GDM1 (cell line): ENCODE data around the gene SUSD1.
"Not testable (repeated sequence)": the region's sequence is repeated elsewhere in the genome, so short reads cannot be mapped to it uniquely, and the experiment has no call there.

Experiments
- DNase-seq: peaks from one replicate; lab custom pipeline; 2025; lab: John Stamatoyannopoulos, UW

Gene SUSD1

DNA sequence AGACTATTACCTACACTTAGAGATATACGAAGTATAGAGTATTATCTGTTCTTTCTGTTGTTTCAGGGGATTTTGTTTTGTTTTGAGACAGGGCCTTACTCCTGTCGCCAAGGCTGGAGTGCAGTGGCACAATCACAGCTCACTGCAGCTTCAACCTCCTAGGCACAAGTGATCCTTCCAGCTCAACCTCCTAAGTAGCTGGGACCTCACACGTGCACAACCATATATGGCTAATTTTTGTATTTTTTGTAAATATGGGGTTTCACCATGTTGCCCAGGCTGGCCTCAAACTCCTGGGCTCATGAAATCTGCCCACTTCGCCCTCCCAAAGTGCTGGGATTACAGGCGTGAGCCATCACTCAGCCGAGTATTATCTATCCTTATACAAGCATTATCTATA lies 45.9 kb downstream of the SUSD1 start:
- no peak for DNase-seq

GRCh38 chr9:112128399-112128798 lies 46.7 kb downstream of the SUSD1 start:
- not testable (repeated sequence) for DNase-seq

DNA sequence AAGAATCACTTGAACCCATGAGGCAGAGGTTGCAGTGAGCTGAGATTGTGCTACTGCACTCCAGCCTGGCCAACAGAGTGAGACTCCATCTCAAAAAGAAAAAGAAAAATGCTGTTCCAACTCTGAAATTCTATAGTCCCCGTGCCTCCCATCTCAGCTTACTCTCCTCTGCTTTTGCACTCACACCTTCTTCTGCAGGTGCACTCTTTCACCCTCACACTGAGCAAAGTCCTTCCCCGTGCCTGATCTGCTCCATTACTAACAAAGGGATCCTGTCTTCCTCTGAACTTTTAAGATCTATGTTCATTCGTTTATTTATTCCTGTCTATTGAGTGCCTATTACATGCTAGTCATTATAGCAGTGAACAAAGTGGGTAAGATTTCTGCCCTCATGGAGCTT lies 47.8 kb downstream of the SUSD1 start:
- DNase-seq = no peak

DNA sequence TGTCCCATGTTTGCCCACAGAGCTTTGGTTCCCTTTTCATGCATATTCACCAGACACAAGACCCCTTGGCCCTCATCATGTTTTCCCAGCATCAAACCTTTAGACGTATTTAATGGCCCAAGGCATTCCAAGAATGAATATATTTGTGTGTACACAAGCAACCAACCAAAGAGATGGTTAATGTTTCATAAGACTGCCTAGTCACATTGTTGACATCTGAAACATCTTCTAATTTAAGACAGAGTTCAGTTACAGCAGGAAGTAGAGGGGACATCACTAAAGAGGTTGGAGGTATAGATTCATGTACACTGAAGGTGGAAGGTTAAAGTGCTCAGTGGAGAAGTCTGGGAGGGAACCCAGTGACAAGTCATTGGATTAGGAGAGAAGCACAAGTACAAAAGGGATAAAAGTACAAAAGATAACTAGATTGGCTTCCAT lies 49.1 kb downstream of the SUSD1 start:
- DNase-seq = no peak

GRCh38 chr9:112124156-112124555 lies 50.9 kb downstream of the SUSD1 start:
- no peak for DNase-seq

- no peak for DNase-seq
Observed at GRCh38 chr9:112121633-112122032, 53.5 kb downstream of the SUSD1 start.

GRCh38 chr9:112120439-112120925 lies 54.6 kb downstream of the SUSD1 start:
- no peak for DNase-seq

GRCh38 chr9:112120030-112120341 lies 55.1 kb downstream of the SUSD1 start:
- DNase-seq = no peak

DNA sequence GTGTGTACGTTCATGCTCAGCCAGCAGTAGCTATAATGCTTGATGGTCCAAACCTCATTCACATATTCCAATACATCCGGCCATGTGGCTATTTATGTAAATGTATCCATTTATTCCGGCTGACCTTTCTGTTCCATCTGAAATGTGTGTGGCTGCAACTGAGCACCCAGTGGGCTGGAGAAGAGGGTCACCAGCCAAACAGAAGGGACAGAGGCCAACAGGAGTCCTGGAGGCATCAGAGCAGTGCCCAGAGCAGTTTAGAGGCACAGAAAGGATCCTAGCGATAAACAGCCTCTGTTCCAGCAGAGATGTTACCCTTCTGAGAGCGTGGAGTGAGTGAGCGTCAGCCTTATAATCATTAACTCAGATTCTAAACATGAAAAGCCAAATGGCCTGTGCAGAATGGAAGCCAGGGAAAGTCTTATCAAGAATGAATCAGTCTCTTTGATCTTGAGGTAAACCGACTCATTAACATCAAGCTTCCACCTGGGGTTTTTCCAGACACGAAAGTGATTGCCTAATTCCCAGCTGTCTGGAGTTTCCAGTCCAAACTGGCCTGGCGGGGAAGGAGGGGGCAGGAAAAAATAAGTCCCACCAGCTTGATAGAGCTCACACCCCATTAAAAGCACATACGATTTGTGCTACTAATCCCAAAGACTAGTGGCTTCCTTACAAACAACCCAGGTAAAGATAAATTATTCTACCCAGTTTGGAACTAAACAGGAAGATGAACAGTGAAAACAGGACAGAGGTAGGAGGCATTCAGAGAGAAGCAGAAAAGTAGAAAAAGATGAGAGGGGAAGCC lies 55.7 kb downstream of the SUSD1 start:
- no peak for DNase-seq

DNA sequence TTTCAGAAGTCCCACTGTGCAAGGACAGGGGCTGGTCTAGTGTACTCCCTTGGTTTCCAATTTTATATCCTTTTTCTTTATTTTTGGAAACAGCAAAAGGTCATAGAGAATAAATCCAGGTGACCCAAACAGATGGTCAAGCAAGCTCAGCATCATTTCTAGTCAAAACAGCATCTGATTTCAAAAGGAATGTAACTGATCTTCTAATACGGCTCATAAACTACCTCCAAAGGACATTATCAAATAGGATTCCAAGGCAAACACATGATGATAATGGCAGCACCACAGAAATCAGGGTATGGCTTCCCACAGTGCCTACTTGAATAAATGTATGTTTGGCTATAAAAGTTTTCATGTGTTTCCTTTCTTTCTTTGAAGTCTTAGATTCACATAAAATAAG lies 57.1 kb downstream of the SUSD1 start:
- no peak for DNase-seq

- no peak for DNase-seq
Observed at GRCh38 chr9:112115970-112116753, 58.9 kb downstream of the SUSD1 start.

DNA sequence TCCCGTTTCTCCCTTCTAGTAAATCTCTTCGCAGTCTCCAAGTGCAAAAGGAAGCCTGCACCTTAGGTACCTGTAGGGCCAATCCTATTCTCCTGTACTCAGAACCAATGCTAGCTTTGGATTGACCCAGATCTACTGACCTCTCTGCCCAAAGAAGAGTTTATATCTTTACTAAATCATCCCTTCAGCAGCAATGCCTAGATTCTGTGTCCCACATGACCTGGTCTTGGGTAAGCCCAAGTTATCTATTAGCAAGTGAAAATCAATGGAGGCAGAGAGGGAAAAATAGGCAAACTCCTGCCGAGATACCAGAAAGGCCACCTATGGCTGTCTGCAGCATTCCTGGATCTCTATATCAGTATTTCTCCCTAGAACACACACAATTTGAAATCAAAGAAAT lies 60.0 kb downstream of the SUSD1 start:
- no peak for DNase-seq

GRCh38 chr9:112112941-112113681 lies 62.0 kb downstream of the SUSD1 start:
- DNase-seq = no peak

GRCh38 chr9:112112519-112112918 lies 62.6 kb downstream of the SUSD1 start:
- no peak for DNase-seq

DNA sequence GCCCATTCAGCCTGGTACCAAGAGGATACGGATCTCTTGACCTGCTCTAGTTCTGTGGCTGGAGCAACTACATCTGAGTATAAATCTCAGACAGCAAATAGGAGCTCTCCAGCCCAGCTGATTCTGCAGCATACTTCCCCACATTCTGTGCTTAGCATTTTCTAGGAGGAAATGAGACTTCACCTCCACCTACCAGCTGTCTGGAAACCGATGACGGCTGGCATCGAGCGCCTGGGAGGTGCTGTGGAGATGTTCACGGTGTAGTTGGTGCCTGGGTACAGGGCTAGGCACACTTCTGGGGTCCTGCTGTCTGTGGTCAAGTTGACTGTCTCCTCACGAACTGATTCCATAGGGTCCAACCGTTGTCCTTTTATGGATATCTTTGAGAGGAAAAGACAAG lies 63.6 kb downstream of the SUSD1 start:
- DNase-seq = no peak

- no peak for DNase-seq
Observed at GRCh38 chr9:112110777-112111113, 64.4 kb downstream of the SUSD1 start.

GRCh38 chr9:112110094-112110776 lies 64.9 kb downstream of the SUSD1 start:
- DNase-seq = no peak

GRCh38 chr9:112104901-112105300 lies 70.2 kb downstream of the SUSD1 start:
- DNase-seq = no peak

DNA sequence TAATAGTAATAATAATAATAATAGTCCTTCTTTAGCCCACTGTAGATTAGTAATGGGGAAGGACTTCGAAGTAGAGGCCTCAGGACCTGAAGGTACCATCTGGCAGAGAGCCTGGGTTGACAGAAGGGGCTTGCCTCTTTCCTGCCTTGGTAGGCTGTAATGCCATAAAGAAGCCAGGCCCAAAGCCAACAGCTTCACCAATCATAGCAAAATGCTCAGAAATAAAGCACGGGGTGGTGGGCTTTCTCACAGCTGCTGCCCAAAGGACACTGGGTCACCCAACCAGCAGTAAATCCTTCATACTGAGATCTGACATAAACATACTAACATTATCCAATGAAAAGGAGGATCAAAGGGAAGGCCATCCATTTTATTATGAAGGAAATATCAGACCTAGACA lies 70.7 kb downstream of the SUSD1 start:
- DNase-seq = no peak

- DNase-seq = no peak
Observed at GRCh38 chr9:112103405-112103804, 71.7 kb downstream of the SUSD1 start.

DNA sequence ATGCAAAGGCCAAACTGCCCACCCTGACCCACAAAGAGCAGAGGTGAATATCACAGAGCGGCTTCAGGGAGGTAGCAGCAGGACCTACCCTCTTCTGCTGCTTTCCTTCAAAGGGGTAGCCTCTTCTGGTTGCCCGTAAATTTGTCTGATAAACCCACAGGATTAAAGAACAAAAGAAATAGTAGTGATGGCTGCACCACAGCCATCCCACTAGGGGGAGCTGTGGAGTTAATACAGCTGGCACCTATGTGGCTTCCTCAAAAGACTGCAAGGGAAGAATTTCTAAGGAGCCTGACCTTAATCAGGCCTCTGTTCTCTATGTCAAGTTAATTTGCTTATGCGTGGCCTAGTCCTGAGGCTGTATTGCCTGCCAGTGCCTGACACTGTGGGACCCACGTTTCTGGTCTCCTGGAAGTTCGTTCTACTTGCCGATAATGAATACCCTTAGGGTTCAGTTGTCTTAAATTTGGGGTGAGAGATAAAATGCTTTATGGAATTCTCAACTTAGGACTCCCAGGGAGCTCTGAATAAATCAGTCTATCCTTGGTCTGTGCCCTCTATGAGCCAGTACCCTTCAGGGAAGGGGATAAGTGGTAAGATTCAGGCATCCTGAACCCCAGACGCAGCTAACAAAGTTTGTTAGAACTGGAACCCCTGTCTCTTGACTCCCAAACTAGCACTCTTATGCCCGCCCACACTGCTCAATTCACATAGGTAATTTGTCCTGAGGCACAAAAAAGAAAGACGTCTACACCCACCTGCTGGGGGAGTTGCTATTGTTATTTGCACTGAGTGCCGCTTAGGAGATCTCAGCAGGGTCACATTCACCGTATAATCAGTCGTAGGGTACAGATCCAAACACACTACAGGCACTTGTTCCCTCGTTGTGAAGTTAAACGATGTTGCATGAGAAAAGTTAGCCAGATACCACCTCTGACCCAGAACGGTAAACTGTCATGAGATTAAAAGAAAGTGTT lies 77.1 kb downstream of the SUSD1 start:
- peak; percentile 60 for DNase-seq
